HG02642 (cell line): Measurements from ENCODE around the gene DMKN.

Source experiments
- ATAC-seq: cut with Tn5 transposase; IDR thresholded peaks from one replicate; pipeline ENCODE4 v1.9.1; 2021; ENCODE audit warnings: mild to moderate bottlenecking; ENCODE audit not compliant: unreplicated experiment, poor library complexity

DMKN gene

GRCh38 chr19:35513628-35514281, at the start of gene DMKN:
DMKN (minus strand) TSS chr19:35513649; CDS start chr19:35513475, 174 bp downstream.
- ATAC-seq = no peak

DNA sequence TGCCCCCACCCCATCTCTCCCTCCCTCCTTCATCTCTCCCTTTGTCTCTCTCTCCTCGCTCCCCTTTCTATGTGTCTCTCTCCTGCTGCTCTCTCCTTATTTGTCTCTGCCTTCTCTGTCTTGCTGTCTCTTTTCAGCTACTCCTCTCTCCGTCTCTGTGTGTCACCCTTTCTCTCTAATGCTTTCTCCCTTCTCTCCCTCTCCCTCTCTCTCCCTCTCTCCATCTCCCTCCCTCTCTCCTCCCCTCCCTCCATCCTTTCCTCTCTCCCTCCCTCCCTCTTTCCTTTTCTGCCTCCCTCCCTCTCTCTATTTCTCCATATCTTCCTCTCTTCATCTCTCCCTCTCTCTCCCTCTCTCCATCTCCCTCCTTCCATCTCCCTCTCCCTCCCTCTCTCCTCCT, 49.3 kb upstream of the DMKN start:
- no peak for ATAC-seq

DNA sequence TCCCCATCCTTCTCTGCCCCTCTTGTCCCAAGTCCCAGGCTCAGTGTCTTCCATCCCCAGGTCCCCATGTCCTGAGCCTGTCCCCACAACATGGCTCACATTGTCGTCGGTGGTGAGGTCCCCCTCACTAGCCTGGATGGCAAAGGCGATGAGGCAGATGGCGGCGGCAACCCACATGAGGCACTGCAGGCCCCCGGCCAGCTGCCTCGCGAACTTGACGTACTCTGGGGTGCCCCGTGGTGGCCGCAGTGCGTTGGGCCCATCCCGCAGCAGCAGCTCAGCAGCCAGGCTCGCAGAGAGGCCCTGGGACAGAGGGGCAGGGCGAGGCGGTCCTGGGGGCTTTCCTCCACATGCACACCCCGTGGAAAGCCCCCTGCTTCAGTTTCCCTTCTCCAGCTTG, 48.9 kb upstream of the DMKN start:
- ATAC-seq = no peak

GRCh38 chr19:35561436-35561835, 48.0 kb upstream of the DMKN start:
- ATAC-seq = no peak

- no peak for ATAC-seq
Observed at GRCh38 chr19:35560677-35561076, 47.2 kb upstream of the DMKN start.

GRCh38 chr19:35560271-35560670, 46.8 kb upstream of the DMKN start:
- ATAC-seq = no peak

- ATAC-seq = no peak
Observed at GRCh38 chr19:35559781-35560180, 46.3 kb upstream of the DMKN start.

GRCh38 chr19:35559281-35559659, 45.8 kb upstream of the DMKN start:
- ATAC-seq = peak; percentile 51

GRCh38 chr19:35558400-35559280, 45.2 kb upstream of the DMKN start:
- peak; percentile 18 for ATAC-seq

GRCh38 chr19:35557539-35558399, 44.3 kb upstream of the DMKN start:
- ATAC-seq = no peak

DNA sequence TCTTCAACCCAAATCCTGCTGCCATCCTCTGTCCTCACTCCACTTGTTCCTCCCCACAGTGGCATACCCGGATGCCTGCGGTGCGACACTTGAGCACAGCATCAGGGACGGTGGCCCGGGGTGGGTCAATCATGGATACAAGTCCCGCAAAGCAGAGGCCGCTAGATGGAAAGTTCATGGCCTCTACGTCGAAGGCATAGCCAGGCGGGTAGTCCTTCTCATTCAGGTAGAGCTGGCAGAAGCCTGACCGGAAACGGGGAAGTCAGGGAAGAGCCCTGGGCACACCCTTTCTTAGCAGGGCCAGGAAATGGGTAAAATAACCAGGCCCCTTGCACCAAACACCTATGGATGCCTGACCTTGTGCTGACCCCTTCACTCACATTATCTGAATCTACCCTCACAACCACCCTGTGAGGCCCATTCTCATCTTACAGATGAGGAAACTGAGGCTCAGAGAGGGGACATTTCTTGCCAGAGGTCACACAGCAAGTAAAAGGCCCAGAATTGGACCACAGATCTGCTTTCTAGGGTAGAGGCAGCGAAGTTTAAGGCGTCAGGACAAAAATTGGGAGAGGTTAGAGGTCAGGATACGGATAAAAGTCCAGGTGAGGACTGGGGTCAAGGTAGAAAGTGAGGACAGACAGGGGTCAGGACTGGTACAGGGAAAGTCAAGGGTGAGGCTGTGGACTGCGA, 43.5 kb upstream of the DMKN start:
- ATAC-seq = no peak

- no peak for ATAC-seq
Observed at GRCh38 chr19:35556025-35556590, 42.7 kb upstream of the DMKN start.

GRCh38 chr19:35555301-35556005, 42.0 kb upstream of the DMKN start:
- ATAC-seq = no peak

DNA sequence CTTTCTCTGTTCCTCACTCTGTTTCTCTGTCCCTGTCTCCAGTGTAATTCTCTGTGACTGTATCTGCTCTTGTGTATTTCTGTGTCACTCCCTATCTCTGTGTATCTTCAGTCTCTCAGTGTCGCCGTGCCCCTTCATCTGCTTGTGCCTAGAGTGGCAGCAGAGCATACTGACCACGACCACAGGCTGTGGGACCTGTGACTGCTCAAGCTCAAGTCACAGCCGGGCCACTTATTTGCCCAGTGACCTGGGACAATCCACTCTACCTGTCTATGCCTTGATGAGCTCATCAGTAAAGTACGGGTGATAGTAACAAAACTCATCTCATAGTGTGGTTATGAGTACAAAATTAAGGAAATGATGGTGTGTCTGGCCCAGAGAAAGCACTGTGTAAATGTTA, 40.6 kb upstream of the DMKN start:
- no peak for ATAC-seq

DNA sequence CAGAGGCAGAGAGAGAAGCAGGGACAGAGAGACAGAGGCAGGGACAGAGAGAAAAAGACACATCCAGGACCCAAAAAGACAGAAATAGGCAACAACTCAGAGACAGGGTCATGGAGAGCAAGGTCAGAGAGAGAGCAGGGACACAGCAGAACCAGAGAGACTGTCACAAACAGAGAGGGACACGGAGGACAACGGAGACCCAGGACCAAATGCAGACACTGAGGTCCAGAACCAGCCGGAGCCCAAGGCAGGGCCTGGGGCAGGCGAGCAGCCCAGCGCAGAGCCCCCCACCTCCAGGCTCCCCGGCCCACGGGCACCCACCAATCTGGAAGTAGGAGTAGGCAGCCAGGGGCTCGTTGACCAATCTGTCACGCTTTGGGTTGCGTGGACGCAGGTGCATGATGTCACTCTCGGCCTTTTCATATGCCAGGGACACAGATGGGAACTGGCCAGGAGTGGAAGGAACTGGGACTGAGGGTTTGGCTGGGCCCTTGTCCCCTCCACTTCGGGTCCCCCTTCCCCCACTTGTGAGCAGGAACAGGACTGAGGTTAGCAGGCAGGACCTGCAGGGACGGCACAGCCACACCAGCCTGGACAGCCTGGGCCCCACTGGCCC, 40.0 kb upstream of the DMKN start:
- no peak for ATAC-seq

DNA sequence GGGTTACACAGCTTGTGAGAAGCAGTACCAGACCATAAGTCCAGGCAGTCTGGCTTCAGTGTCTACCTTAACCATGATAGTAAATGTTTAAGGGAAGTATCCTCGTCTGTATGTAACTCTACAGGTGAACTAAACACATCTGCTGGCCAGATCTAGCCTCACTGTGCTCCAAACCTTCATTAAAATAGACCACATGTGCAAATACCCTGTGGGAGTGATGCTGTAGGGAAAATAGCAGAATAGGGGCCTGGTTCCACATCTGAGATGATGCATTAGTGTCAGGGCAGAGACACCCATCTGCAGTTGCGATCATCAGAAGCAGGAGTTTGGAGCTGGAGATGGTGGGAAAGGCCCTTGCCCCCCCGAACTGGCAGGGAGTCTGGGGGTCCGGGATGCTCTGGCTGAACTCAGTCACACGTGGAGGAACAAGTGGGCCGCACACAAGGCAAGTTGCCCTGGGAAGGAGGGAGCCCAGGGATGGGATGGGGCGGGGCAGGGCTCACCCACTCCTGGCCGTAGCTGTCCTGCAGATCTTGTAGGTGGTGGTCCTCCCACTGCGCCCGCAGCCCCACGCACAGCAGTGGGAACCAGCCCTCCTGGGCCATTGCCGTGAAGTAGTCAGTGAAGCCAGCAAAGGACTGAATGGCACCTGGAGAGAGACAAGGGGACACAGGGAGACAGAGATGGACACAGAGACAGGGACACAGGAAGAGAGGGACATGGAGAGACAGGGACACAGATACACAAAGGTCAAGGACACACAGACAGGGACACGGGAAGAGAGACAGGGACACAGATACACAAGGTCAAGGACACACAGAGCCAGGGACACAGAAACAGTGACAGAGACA, 39.3 kb upstream of the DMKN start:
- ATAC-seq = no peak

DNA sequence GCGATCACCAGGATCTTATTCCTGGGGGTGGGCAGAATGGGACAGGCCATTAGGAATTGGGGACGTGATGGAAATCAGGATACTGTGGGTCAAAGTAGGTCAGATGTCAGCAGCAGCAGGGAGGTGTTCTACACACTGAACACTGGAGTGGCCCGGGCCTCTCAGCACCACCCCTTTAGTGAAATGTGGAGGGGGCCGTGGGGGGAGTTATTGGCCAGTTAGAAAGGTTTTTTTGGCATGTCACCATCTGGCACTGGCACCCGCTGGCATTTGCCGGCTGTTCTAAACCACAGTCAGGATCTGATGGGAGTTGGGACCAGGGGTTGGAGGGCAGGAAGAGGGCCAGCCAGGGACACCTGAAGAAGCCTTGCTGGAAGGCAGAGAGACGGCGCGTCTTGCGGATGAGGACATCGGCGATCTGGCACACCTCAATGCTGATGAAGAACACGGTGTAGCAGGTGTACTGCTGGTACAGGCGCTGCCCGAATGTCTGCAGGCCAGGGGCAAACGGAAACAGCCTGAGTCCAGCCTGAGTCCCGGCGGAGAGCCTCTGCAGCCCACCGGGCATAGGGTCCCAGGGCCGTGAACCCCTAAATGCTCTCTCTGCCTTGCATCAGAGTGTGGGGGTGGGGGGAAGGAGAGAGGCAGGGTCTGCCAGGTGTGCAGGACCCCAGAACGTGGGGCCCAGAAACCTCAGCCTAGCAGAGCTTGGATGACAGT, 37.8 kb upstream of the DMKN start:
- ATAC-seq = no peak
